Loucy (cell line): ENCODE data around the gene BACH2.

Experiments used
- H2AFZ ChIP-seq: fragments of 200-600 bp; sonication (generic); 2 replicates; pipeline ENCODE4 v1.6.0; 2016; ENCODE audit warnings: antibody characterized with exemption, mild to moderate bottlenecking, low read length, moderate library complexity
- H3F3A ChIP-seq: fragments of 200-600 bp; 2 replicates; pipeline ENCODE4 v1.6.0; 2016; ENCODE audit warnings: antibody characterized with exemption, low read depth, mild to moderate bottlenecking
- H3K27me3 ChIP-seq: fragments of 200-600 bp; sonication (generic); 2 replicates; pipeline ENCODE4 v1.6.1; 2014; ENCODE audit warnings: low read length, mild to moderate bottlenecking; ENCODE audit not compliant: insufficient read depth, poor library complexity, severe bottlenecking
- H3K36me3 ChIP-seq: fragments of 200-600 bp; sonication (generic); 2 replicates; pipeline ENCODE4 v1.6.1; 2016; ENCODE audit warnings: low read length; ENCODE audit not compliant: insufficient read depth
- H3K4me1 ChIP-seq: fragments of 200-600 bp; sonication (generic); 2 replicates; pipeline ENCODE4 v1.5.1; 2014; ENCODE audit warnings: low read length, mild to moderate bottlenecking; ENCODE audit not compliant: insufficient read depth, poor library complexity, severe bottlenecking
- H3K4me2 ChIP-seq: fragments of 200-600 bp; sonication (generic); 2 replicates; pipeline ENCODE4 v1.6.0; 2014; ENCODE audit warnings: antibody characterized with exemption, low read length, low read depth, mild to moderate bottlenecking; ENCODE audit not compliant: poor library complexity, severe bottlenecking
- H3K4me3 ChIP-seq: fragments of 200-600 bp; sonication (generic); 2 replicates; pipeline ENCODE4 v1.5.1; 2014; ENCODE audit warnings: low read length, mild to moderate bottlenecking, mixed read lengths; ENCODE audit not compliant: poor library complexity, severe bottlenecking
- H3K79me2 ChIP-seq: fragments of 200-600 bp; sonication (generic); 2 replicates; pipeline ENCODE4 v1.6.1; 2014; ENCODE audit warnings: low read length; ENCODE audit not compliant: insufficient read depth
- H3K9ac ChIP-seq: fragments of 200-600 bp; sonication (generic); 2 replicates; pipeline ENCODE4 v1.6.0; 2014; ENCODE audit warnings: mild to moderate bottlenecking, low read depth, low read length, moderate library complexity; ENCODE audit not compliant: poor library complexity, severe bottlenecking
- H3K9me2 ChIP-seq: fragments of 200-600 bp; sonication (generic); replicated peaks from 2 replicates; pipeline ENCODE4 v1.6.1; 2016; ENCODE audit warnings: low read depth, low read length, mixed read lengths
- H3K9me3 ChIP-seq: fragments of 200-600 bp; sonication (generic); 2 replicates; pipeline ENCODE4 v1.6.1; 2014; ENCODE audit warnings: mild to moderate bottlenecking, antibody characterized with exemption, low read length, low read depth; ENCODE audit not compliant: insufficient read depth
- H4K20me1 ChIP-seq: fragments of 200-600 bp; sonication (generic); 2 replicates; pipeline ENCODE4 v1.6.0; 2014; ENCODE audit warnings: antibody characterized with exemption, low read length, mild to moderate bottlenecking; ENCODE audit not compliant: insufficient read depth, poor library complexity, severe bottlenecking
- CTCF ChIP-seq: fragments of 200-600 bp; sonication (generic); conservative IDR thresholded peaks from 2 replicates; pipeline ENCODE4 v1.5.1; 2014; ENCODE audit warnings: mild to moderate bottlenecking, antibody characterized with exemption, low read length
- EZH2phosphoT487 ChIP-seq: fragments of 200-600 bp; IDR thresholded peaks from 2 replicates; pipeline ENCODE4 v1.6.1; 2018; ENCODE audit warnings: antibody characterized with exemption, mild to moderate bottlenecking, moderate library complexity, borderline replicate concordance

BACH2 gene

GRCh38 chr6:90068264-90068663 lies 228.4 kb downstream of the BACH2 start:
- Histone ChIP-seq H3K4me1 (peaks cover 33% of the 10 kb centered on the region), H3K4me2 (no peak overlapping the region), H3F3A (peaks cover 9% of the 10 kb centered on the region; the same call in 1 of the 2 replicates), H3K9me3 (no peaks in the 10 kb centered on the region), H4K20me1 (no peaks in the 10 kb centered on the region), H3K9me2 (no peaks in the 10 kb centered on the region), H3K79me2 (peaks cover 8% of the 10 kb centered on the region; the same call in 1 of the 2 replicates), H3K36me3 (peaks cover 2% of the 10 kb centered on the region; the same call in 1 of the 2 replicates), H3K27me3 (no peaks in the 10 kb centered on the region), H3K9ac (no peak overlapping the region), H3K4me3 (no peak overlapping the region), H2AFZ (no peak overlapping the region)
- TF ChIP-seq EZH2phosphoT487 = no peak
- no peak for TF ChIP-seq CTCF

- H3K36me3 ChIP-seq = peaks cover 2% of the 10 kb centered on the region; the same call in 1 of the 2 replicates
- no peaks in the 10 kb centered on the region for H3K9me2 ChIP-seq
- TF ChIP-seq CTCF = no peak
- no peak for TF ChIP-seq EZH2phosphoT487
- H3F3A ChIP-seq = no peaks in the 10 kb centered on the region
- H3K9ac ChIP-seq = no peak overlapping the region
- no peaks in the 10 kb centered on the region for H3K9me3 ChIP-seq
- peaks cover 8% of the 10 kb centered on the region for H3K79me2 ChIP-seq
- H4K20me1 ChIP-seq = no peaks in the 10 kb centered on the region
- peaks cover 18% of the 10 kb centered on the region for H3K4me1 ChIP-seq
- no peak overlapping the region for H3K4me2 ChIP-seq
- H3K4me3 ChIP-seq = no peak overlapping the region
- H3K27me3 ChIP-seq = no peaks in the 10 kb centered on the region
- no peak overlapping the region for H2AFZ ChIP-seq
Observed at GRCh38 chr6:90066697-90067096, 229.9 kb downstream of the BACH2 start.

GRCh38 chr6:90065173-90065572 lies 231.5 kb downstream of the BACH2 start:
- H3K4me2 ChIP-seq = no peak overlapping the region
- no peak overlapping the region for H3K9ac ChIP-seq
- peaks cover 5% of the 10 kb centered on the region for H3K4me1 ChIP-seq
- TF ChIP-seq CTCF = no peak
- no peak for TF ChIP-seq EZH2phosphoT487
- H3F3A ChIP-seq = no peaks in the 10 kb centered on the region
- H3K4me3 ChIP-seq = no peak overlapping the region
- H3K27me3 ChIP-seq = no peaks in the 10 kb centered on the region
- H3K79me2 ChIP-seq = no peaks in the 10 kb centered on the region; the same call in none of the 2 replicates
- H4K20me1 ChIP-seq = no peaks in the 10 kb centered on the region
- no peaks in the 10 kb centered on the region for H3K9me3 ChIP-seq
- H3K36me3 ChIP-seq = peaks cover 2% of the 10 kb centered on the region
- H2AFZ ChIP-seq = no peak overlapping the region
- no peaks in the 10 kb centered on the region for H3K9me2 ChIP-seq
